GM19455 (cell line): ENCODE measurements around the gene PROM1.

Experiments
- ATAC-seq: cut with Tn5 transposase; IDR thresholded peaks from one replicate; pipeline ENCODE4 v1.9.1; 2021; ENCODE audit not compliant: unreplicated experiment

The PROM1 gene, protein sequence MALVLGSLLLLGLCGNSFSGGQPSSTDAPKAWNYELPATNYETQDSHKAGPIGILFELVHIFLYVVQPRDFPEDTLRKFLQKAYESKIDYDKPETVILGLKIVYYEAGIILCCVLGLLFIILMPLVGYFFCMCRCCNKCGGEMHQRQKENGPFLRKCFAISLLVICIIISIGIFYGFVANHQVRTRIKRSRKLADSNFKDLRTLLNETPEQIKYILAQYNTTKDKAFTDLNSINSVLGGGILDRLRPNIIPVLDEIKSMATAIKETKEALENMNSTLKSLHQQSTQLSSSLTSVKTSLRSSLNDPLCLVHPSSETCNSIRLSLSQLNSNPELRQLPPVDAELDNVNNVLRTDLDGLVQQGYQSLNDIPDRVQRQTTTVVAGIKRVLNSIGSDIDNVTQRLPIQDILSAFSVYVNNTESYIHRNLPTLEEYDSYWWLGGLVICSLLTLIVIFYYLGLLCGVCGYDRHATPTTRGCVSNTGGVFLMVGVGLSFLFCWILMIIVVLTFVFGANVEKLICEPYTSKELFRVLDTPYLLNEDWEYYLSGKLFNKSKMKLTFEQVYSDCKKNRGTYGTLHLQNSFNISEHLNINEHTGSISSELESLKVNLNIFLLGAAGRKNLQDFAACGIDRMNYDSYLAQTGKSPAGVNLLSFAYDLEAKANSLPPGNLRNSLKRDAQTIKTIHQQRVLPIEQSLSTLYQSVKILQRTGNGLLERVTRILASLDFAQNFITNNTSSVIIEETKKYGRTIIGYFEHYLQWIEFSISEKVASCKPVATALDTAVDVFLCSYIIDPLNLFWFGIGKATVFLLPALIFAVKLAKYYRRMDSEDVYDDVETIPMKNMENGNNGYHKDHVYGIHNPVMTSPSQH

DNA sequence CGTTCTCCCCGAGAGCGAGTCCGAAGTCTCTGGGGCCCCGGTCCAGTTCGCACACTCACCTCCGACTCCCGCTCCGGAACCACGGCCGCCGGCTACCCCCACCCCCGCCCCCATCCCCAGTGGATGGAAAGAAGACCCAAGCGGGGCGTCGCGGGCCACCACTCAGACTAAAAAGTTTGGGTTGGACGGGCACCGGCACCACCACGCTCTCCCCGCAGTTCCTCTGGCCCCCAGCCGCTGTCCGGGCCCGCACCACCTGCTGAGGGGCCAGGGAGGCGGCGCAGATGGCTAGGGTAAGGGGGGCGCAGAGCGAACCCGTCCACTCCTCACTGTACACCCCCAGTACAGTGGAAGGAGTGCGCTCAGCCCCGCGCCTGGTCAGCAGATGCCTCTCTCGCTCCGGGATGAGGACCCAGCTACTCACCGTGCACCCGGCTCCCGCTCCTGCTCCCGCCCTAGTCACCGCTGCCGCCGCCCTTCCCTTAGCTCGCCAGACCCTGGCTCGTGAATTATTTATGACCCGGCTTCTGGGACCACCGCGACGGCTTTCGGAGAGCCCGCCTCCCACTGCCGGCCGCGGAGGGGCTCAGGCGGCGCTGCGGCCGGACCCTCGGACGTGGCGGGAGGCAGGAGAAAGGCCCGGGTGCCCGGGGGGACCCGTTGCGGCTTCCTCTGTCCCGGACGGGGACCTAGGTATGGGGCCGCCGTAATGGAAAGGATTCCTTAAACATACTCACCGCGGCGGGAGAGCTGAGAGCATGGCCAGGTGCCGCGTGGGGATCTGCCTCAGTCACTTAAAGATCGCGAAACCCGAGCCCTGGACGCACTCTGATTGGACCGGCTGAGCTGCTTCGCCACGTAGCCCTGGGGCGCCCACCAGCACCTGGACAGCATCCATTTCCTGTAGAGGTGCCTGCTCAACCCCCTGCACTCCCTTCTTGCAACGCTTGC, at the start of gene PROM1:
Gene PROM1, minus strand, starts transcription at position 783 of the 951 bp plus-strand sequence. CDS start 8,117 bp downstream, outside the sequence.
- ATAC-seq, result no peak

- ATAC-seq, result no peak
Measured at GRCh38 chr4:16133406-16133805, 49.6 kb upstream of the PROM1 start.

- ATAC-seq, result no peak
Measured at GRCh38 chr4:16131293-16131692, 47.5 kb upstream of the PROM1 start.

DNA sequence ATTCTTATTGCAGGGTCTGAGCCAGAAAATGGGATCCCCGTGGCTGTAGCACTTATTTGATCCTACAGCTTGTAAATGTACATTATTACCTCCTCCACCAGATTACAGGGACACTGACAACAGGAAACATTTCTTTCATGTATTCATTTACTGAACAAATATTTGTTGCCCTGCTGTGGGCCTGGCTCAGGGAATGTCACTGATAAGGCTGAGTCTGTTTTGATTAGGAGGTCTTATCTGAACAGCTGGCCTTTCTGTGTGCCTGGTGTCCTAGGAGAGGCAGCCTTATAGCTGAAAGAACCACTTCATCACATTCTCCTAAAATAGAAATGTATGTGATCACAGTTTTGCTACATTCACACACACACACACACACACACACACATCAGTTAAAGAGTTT, 45.5 kb upstream of the PROM1 start:
- no peak for ATAC-seq

GRCh38 chr4:16126714-16127113, 42.9 kb upstream of the PROM1 start:
- ATAC-seq, result no peak

DNA sequence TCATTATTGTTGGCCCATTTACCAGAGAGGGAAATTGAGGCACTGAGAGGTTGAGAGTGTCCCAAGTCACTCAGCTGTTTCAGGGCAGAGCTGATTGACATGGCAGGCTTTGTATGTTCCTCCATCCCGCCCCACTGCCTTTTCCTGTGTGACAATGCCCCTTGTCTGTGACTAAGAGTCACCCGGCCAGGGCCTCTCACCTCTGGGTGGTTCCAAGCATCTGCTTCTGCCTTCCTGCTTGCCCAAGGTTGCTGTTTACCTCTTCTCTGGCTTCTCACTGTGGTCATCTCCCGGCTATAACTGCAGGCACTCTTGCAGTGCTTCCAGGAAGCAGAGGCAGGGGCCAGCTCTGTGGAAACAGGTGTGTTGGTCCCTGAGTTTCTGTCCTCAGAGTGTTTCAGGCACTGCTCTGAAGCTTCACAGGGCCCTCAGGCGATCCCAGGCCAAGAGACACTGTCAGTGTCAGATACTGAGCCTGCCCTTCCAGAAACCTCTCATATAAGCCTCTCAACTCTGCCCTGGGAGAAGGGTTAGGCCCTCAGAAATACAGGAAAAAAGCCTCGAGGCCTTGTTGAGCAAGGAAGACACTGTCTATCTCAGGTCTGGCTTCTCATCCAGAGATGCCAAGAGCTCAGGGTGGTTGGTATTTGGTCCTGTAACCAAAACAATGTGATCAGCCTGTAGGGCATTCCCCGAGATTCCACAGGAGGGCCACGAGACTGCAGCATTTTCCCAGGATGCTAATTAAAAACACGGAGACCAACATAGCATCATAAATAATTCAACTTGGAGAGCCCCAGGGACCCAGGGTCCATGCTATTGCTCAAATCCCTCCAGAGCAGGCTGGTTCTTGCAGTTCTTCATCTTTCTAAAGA, 42.0 kb upstream of the PROM1 start:
- no peak for ATAC-seq

DNA sequence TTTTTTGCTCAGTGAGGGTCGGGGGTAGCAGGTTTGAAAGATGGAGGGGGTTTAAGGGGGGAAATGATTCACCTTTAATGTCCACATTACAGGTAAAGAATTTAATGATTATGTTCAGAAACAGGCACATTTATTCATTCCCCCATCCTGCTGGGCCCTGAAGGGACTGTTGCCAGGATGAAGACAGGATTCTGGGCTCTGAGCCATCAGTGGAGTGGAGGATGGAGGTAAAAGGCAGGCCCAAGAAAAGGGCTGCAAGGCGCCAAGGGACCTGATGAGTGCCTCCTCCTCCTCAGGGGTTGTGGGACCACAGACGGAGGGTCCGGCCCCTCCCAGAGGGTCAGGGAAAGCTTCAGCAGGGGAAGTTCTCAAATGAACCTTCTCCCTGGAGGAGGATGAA, 40.4 kb upstream of the PROM1 start:
- ATAC-seq, result no peak

DNA sequence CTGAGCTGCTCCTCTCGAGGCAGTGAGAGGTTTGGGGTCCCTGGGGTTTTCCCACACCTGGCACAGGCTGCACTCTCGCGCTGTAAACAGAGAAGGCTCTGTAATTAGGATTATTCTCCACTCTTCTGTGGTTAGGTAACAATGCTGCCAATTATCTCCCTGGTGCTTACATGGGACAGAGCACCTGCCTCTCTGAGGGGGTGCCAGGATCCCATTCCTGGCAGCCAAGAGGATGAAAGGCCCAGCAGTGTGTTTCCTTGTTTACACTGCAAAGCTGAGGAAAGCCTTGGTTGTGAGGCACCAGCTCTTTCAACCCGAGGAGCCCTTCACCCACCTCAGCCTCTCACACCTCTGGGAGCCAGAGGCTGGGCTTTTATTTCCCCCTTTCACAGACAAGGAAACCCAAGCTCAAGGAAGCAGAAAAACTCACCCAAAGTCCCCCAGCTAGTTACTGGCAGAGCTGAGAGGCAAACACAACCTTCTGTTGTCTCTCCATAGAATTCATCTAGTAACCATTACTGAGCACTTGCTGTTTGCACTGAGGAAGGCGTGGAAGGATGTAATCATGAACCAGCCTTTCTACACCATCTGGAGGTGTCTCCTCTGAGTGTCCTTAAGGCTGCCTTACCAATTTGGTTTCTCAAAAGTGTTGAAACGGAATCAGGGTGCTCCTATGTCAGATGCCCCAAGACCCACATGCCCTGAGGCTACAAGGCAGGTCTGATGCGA, 39.7 kb upstream of the PROM1 start:
- no peak for ATAC-seq

- ATAC-seq, result no peak
Measured at GRCh38 chr4:16122784-16123183, 39.0 kb upstream of the PROM1 start.

GRCh38 chr4:16122308-16122711, 38.5 kb upstream of the PROM1 start:
- no peak for ATAC-seq

DNA sequence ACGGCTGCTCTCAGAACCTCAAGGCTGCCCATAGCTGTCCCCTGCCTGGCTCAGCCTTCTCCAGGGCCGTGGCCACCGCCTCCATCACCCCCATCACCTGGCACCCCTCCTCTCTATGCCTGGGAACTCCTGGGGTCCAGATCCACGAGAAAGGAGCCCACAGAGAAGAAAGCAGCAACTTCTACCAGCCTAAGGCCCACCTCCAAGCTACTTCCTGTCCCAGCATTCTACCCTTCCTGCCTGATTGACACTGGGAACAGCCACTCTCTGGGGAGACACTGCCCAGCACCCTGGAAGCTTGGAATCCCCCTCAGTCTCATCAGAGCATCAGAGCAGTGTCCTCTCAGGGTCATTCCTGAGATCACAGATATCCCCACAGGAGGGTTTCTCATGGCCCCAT, 36.9 kb upstream of the PROM1 start:
- no peak for ATAC-seq

DNA sequence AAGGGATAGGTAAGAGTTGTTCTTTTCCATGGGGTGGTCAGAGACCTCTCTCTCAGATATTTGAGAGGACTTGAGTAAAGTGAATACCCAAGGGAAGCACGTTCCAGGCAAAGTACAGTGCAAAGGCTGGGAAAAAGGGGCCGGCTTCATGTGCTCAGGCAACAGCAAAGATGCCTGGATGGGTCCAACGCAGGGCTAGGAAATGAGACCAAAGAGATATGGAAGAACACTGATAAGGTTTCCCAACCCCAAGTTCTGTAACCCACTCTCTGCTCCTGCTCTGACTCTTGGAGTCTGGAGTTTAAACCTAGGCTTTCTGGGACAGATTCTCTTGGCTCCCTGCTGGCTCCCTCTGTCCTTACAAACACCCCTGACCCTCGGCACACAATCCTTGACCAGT, 36.2 kb upstream of the PROM1 start:
- ATAC-seq, result no peak

GRCh38 chr4:16118090-16118489, 34.3 kb upstream of the PROM1 start:
- ATAC-seq, result no peak

GRCh38 chr4:16117164-16117563, 33.3 kb upstream of the PROM1 start:
- no peak for ATAC-seq

DNA sequence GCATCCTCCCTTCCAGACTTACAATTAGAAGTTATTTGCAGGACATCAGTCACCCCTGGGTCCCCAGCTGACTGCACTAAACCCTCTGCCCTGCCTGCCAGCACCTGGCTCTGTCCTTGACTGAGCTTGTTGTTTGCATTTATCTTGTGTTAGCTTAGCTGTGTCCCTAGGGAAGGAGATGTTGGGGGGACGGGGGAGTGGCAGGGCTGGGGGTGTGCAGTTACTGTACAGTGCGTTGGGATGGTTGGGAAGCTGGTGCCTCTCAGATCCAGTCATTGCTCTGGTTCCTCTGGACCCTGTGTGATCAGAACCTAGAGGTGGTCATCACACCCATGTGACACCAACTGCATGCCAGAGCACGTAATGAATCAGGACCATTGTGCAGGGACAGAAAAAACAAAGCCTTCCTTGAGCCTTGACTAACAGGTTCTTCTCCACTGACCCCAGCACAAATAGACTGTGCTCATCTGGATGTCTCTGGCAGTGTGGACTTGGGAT, 32.7 kb upstream of the PROM1 start:
- no peak for ATAC-seq

- ATAC-seq, result no peak
Measured at GRCh38 chr4:16116019-16116418, 32.2 kb upstream of the PROM1 start.

DNA sequence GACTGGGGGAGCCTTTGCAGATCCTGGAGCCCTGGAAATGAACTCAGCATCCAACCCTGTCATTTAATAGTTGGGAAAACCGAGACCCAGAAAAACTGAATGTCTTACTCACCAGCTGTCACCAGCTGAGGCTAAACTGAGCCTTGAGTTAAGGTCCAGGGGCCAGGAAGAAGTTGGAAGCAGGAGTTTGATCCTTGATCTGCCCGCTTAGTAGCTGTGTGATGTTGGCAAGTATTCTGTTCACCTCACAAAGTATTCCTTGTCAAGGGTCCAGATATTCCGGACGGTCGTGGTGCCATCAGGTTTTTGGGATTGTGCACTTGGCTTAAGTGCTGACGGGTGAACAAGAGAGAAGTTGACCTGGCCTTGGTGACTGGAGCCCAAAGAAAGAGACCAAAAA, 30.7 kb upstream of the PROM1 start:
- no peak for ATAC-seq

DNA sequence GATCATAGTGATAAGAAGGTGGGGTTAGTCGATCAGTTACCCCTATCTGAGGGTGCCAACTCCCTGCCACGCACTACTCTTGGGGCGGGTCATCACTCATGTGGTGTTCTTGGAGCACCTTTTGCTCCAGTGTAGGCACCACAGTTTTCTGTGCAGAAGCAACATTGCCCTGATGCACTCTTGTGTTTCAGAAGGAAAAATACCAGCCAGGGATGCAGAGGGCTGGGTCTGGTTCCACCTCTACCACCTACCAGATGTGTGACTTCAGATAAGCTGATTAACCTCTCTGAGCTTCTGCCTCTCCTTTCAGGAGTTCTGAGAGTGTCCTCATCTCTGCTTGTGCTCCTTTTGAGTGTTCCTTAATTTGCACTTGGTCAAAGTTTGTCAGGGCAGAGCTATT, 29.9 kb upstream of the PROM1 start:
- ATAC-seq, result no peak

DNA sequence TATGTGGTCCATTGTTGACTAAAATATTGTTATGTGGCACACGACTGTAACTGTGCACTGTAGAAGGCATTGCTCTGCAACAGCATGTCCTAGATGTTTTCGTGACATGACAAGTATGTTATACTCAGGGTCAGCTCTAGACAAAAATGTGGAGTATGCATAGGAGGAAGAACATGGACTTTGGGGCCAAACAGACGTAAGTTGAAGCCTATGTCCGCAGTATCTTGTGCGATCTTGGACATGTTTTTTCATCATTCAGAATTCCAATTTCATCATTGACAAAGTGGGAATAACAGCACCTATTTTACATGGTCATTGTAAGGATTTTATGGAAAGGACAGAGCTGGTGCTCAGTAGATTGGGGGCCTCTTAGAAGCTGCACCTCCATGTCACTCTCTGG, 27.7 kb upstream of the PROM1 start:
- ATAC-seq, result no peak
